GM12892 (cell line): ENCODE measurements around the gene VWA8.

Experiments used
- POLR2A ChIP-seq: IDR thresholded peaks from 2 replicates; pipeline ENCODE4 v1.6.1; 2011; ENCODE audit warnings: low read depth, low read length, control low read depth
- POLR2AphosphoS5 ChIP-seq: IDR thresholded peaks from 2 replicates; pipeline ENCODE4 v1.6.1; 2011; ENCODE audit warnings: low read depth, low read length, control low read depth

GRCh38 chr13:41930154-41930553 lies 30.8 kb downstream of the VWA8 start:
- TF ChIP-seq POLR2A (no peak), POLR2AphosphoS5 (no peak)
